HEK293 (cell line): ENCODE measurements around the gene PSTPIP1.

ENCODE experiments used
- CTCF ChIA-PET: fragments of 350-600 bp; formaldehyde crosslinking; extraction: SDS; loops from one replicate; lab custom pipeline; 2021; ENCODE audit warnings: antibody characterized with exemption; lab: Yijun Ruan, JAX
- POLR2A ChIA-PET: fragments of 300-600 bp; formaldehyde crosslinking; extraction: SDS; loops from one replicate; lab custom pipeline; 2020; ENCODE audit warnings: antibody characterized with exemption, inconsistent platforms; lab: Yijun Ruan, JAX
- H3K27ac ChIP-seq: fragments of 200-500 bp; sonication (Bioruptor generic); 2 replicates; pipeline ENCODE4 v1.5.1; 2014; ENCODE audit warnings: low read depth, low read length, control low read depth, inconsistent platforms; ENCODE audit errors: extremely low read depth
- H3K36me3 ChIP-seq, 2 experiments: fragments of 200-500 bp in 1 of 2; sonication (Bioruptor generic) in 1 of 2; 1 replicate in 1 of 2; 2 replicates in 1 of 2; pipeline ENCODE4 v1.5.1; 2014 to 2017; ENCODE audit warnings: inconsistent platforms in 2 of 2, low read length in 2 of 2; ENCODE audit not compliant: control insufficient read depth in 2 of 2, insufficient read depth in 1 of 2
- H3K4me1 ChIP-seq: fragments of 200-500 bp; sonication (Bioruptor generic); 2 replicates; pipeline ENCODE4 v1.5.1; 2014; ENCODE audit warnings: mild to moderate bottlenecking, low read length, inconsistent platforms; ENCODE audit not compliant: control insufficient read depth, insufficient read depth
- H3K4me3 ChIP-seq: 2 replicates; pipeline ENCODE4 v1.5.1; 2011; ENCODE audit warnings: low read depth, mild to moderate bottlenecking, control low read depth, low read length, moderate library complexity
- H3K9me3 ChIP-seq: fragments of 200-500 bp; sonication (Bioruptor generic); 2 replicates; pipeline ENCODE4 v1.5.1; 2014; ENCODE audit warnings: low read depth, low read length, inconsistent platforms; ENCODE audit not compliant: control insufficient read depth, insufficient read depth
- GLIS2 ChIP-seq: fragments of 450-650 bp; formaldehyde crosslinking; IDR thresholded peaks from 2 replicates; pipeline ENCODE4 v1.5.1; 2016; ENCODE audit warnings: missing biosample characterization, missing genetic modification characterization
- OVOL3 ChIP-seq: fragments of 450-650 bp; formaldehyde crosslinking; IDR thresholded peaks from 2 replicates; pipeline ENCODE4 v1.5.1; 2016; ENCODE audit warnings: missing biosample characterization, missing genetic modification characterization
- ZBTB10 ChIP-seq: fragments of 450-650 bp; formaldehyde crosslinking; IDR thresholded peaks from 2 replicates; pipeline ENCODE4 v1.5.1; 2016; ENCODE audit warnings: missing biosample characterization, missing genetic modification characterization
- ZFHX2 ChIP-seq: fragments of 450-650 bp; formaldehyde crosslinking; conservative IDR thresholded peaks from 2 replicates; pipeline ENCODE4 v1.5.1; 2016; ENCODE audit warnings: missing biosample characterization, missing genetic modification characterization
- ZFP41 ChIP-seq: fragments of 450-650 bp; formaldehyde crosslinking; IDR thresholded peaks from 2 replicates; pipeline ENCODE4 v1.5.1; 2016; ENCODE audit warnings: missing biosample characterization, missing genetic modification characterization, borderline replicate concordance
- ZIC2 ChIP-seq: fragments of 450-650 bp; formaldehyde crosslinking; IDR thresholded peaks from 2 replicates; pipeline ENCODE4 v1.5.1; 2016; ENCODE audit warnings: missing biosample characterization, missing genetic modification characterization
- ZNF280D ChIP-seq: fragments of 450-650 bp; formaldehyde crosslinking; IDR thresholded peaks from 2 replicates; pipeline ENCODE4 v1.5.1; 2016; ENCODE audit warnings: missing biosample characterization, missing genetic modification characterization
- ZNF335 ChIP-seq: fragments of 450-650 bp; formaldehyde crosslinking; conservative IDR thresholded peaks from 2 replicates; pipeline ENCODE4 v1.5.1; 2016; ENCODE audit warnings: missing biosample characterization, missing genetic modification characterization
- ZNF530 ChIP-seq: fragments of 450-650 bp; formaldehyde crosslinking; IDR thresholded peaks from 2 replicates; pipeline ENCODE4 v1.5.1; 2016; ENCODE audit warnings: low read depth, missing biosample characterization, missing genetic modification characterization
- ZNF561 ChIP-seq: fragments of 450-650 bp; IDR thresholded peaks from 2 replicates; pipeline ENCODE4 v1.5.1; 2018; ENCODE audit warnings: missing biosample characterization, missing genetic modification characterization, borderline replicate concordance
- ZNF660 ChIP-seq: fragments of 450-650 bp; IDR thresholded peaks from 2 replicates; pipeline ENCODE4 v1.5.1; 2018; ENCODE audit warnings: missing biosample characterization, mild to moderate bottlenecking, missing genetic modification characterization
- ZNF664 ChIP-seq: fragments of 450-650 bp; formaldehyde crosslinking; IDR thresholded peaks from 2 replicates; pipeline ENCODE4 v1.5.1; 2016; ENCODE audit warnings: missing biosample characterization, missing genetic modification characterization
- ZNF707 ChIP-seq: fragments of 450-650 bp; formaldehyde crosslinking; IDR thresholded peaks from 2 replicates; pipeline ENCODE4 v1.5.1; 2016; ENCODE audit warnings: missing biosample characterization, missing genetic modification characterization

Gene PSTPIP1

DNA sequence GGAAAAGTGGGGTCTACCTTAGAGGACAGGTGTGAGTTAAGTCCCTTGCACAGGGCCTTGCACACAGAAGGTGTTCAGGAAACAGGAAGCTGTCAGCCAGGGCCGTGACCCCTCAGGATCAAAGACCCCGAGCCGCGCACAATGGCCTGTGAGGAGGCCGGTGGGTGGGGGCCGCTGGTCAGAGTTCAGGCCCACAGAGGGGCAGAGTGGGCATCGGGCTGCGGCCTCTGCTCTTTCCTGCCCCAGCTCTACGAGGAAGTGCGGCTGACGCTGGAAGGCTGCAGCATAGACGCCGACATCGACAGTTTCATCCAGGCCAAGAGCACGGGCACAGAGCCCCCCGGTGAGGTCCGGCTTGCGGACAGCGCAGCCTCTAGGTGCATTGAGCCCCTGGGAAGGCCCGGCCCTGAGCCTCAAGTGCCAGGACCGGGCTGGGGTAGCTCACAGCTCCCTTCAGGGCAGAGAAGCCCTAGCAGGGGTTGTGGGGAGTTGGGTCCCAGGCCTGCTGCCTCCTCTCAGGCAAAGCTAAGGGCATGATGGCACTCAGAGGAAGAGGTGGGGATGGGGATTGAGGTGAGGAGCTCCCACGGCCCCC is 37.2 kb downstream of the PSTPIP1 start:
- Histone ChIP-seq H3K4me1 (no peaks in the 10 kb centered on the region), H3K4me3 (no peak overlapping the region), H3K9me3 (no peaks in the 10 kb centered on the region), H3K27ac (no peak overlapping the region), H3K36me3 (peaks cover 0 to 15% of the 10 kb centered on the region in 2 experiments; a peak in 1 of 3 replicates)
- ChIA-PET POLR2A (interaction anchor here (0.6 kb wide), 1 partner anchor 717 kb away, joined by 4 read pairs; no protein-coding TSS in a partner anchor), CTCF (interaction anchor here (0.6 to 1.9 kb wide), 8 partner anchors 15 to 511 kb away, joined by 3 to 6 read pairs (median 4); no protein-coding TSS in a partner anchor)
- no peak for TF ChIP-seq ZFHX2 (tag by site-specific recombination)
- TF ChIP-seq ZIC2 = no peak
- TF ChIP-seq GLIS2 (tag by site-specific recombination) = no peak
- TF ChIP-seq ZNF707 = no peak
- no peak for TF ChIP-seq ZNF530

- no peaks in the 10 kb centered on the region for H3K4me1 ChIP-seq
- no peaks in the 10 kb centered on the region for H3K9me3 ChIP-seq
- CTCF ChIA-PET = interaction anchor here (0.6 to 3.6 kb wide), 7 partner anchors 9 to 510 kb away, joined by 3 to 32 read pairs (median 4); no protein-coding TSS in a partner anchor
- TF ChIP-seq ZNF280D (tag by site-specific recombination) (no peak), ZNF660 (no peak), ZNF664 (tag by site-specific recombination) (peak; percentile 60; the same call in 1 of the 2 replicates), ZNF335 (tag by site-specific recombination) (peak; percentile 21; the same call in 1 of the 2 replicates), ZFP41 (tag by site-specific recombination) (no peak)
- no peak overlapping the region for H3K27ac ChIP-seq
- POLR2A ChIA-PET = interaction anchor here (1.1 kb wide), 1 partner anchor 16 kb away, joined by 3 read pairs; no protein-coding TSS in a partner anchor
- H3K4me3 ChIP-seq = no peak overlapping the region
- H3K36me3 ChIP-seq = peaks cover 0 to 21% of the 10 kb centered on the region in 2 experiments; a peak in 1 of 3 replicates
Observed at GRCh38 chr15:77032647-77033416, 37.9 kb downstream of the PSTPIP1 start.

- ChIA-PET POLR2A (interaction anchor here (0.8 to 1.1 kb wide), 3 partner anchors 10 to 68 kb away, joined by 3 read pairs; no protein-coding TSS in a partner anchor), CTCF (interaction anchor here (0.6 to 3.6 kb wide), 5 partner anchors 9 to 347 kb away, joined by 3 to 32 read pairs (median 4); no protein-coding TSS in a partner anchor)
- no peaks in the 10 kb centered on the region for H3K4me1 ChIP-seq
- TF ChIP-seq ZNF561 (tag by site-specific recombination) (no peak), OVOL3 (tag by site-specific recombination) (no peak), ZBTB10 (tag by site-specific recombination) (no peak), ZIC2 (no peak)
- 0 out of 2 replicates have a peak overlapping the region, but pooled peaks have one; percentile 28 for H3K27ac ChIP-seq
- no peak overlapping the region for H3K4me3 ChIP-seq
- H3K9me3 ChIP-seq = no peaks in the 10 kb centered on the region
- peaks cover 0 to 21% of the 10 kb centered on the region in 2 experiments; a peak in 1 of 3 replicates for H3K36me3 ChIP-seq
Observed at GRCh38 chr15:77033417-77033728, 38.4 kb downstream of the PSTPIP1 start.
